HepG2 (cell line): Measurements from ENCODE around the gene NOP56. TPM values are rescaled to one million over a fixed set of nuclear protein-coding genes. Genes with fewer than 3 reads are reported as not detected.

ENCODE experiments used
- ATF1 ChIP-seq: IDR thresholded peaks from 2 replicates; pipeline ENCODE4 v1.6.1; 2016; ENCODE audit warnings: mild to moderate bottlenecking, control low read depth
- CCAR2 ChIP-seq: fragments of 200-400 bp; formaldehyde crosslinking; optimal IDR thresholded peaks from 2 replicates; pipeline ENCODE3; 2018; ENCODE audit warnings: low read depth, mild to moderate bottlenecking, low read length, moderate library complexity
- DPF2 ChIP-seq: sonication (generic); formaldehyde crosslinking; IDR thresholded peaks from 2 replicates; pipeline ENCODE4 v1.4.0; 2020; ENCODE audit warnings: mild to moderate bottlenecking, low read depth, missing genetic modification reagents, borderline replicate concordance
- FIP1L1 ChIP-seq: fragments of 200-400 bp; formaldehyde crosslinking; IDR thresholded peaks from 2 replicates; pipeline ENCODE4 v1.6.1; 2018; ENCODE audit warnings: low read depth, mild to moderate bottlenecking, low read length, moderate library complexity, borderline replicate concordance; ENCODE audit not compliant: insufficient read depth
- FOXC1 ChIP-seq: sonication (generic); formaldehyde crosslinking; IDR thresholded peaks from 2 replicates; pipeline ENCODE4 v1.8.0; 2022; ENCODE audit warnings: mild to moderate bottlenecking, missing genetic modification reagents, borderline replicate concordance
- GATA4 ChIP-seq: sonication (generic); IDR thresholded peaks from 2 replicates; pipeline ENCODE4 v1.6.1; 2016; ENCODE audit warnings: antibody characterized with exemption, low read depth, borderline replicate concordance
- GATAD2A ChIP-seq: IDR thresholded peaks from 2 replicates; pipeline ENCODE4 v1.6.1; 2016
- HES4 ChIP-seq: sonication (generic); formaldehyde crosslinking; IDR thresholded peaks from 2 replicates; pipeline ENCODE4 v1.9.0; 2021; ENCODE audit warnings: mild to moderate bottlenecking, missing genetic modification reagents, borderline replicate concordance
- NFYB ChIP-seq: sonication (generic); formaldehyde crosslinking; IDR thresholded peaks from 2 replicates; pipeline ENCODE4 v1.4.0; 2020; ENCODE audit warnings: missing genetic modification reagents
- ONECUT2 ChIP-seq: sonication (generic); formaldehyde crosslinking; IDR thresholded peaks from 2 replicates; pipeline ENCODE4 v1.4.0; 2020; ENCODE audit warnings: missing genetic modification reagents
- PRDM4 ChIP-seq: sonication (generic); formaldehyde crosslinking; IDR thresholded peaks from 2 replicates; pipeline ENCODE4 v1.9.0; 2021; ENCODE audit warnings: missing genetic modification reagents, borderline replicate concordance
- TGIF2 ChIP-seq: IDR thresholded peaks from 2 replicates; pipeline ENCODE4 v1.6.1; 2016; ENCODE audit warnings: control low read depth, missing compliant biosample characterization
- ZBTB1 ChIP-seq: sonication (generic); formaldehyde crosslinking; IDR thresholded peaks from 2 replicates; pipeline ENCODE4 v1.4.0; 2020; ENCODE audit warnings: missing genetic modification reagents, borderline replicate concordance
- ZFY ChIP-seq: sonication (generic); formaldehyde crosslinking; IDR thresholded peaks from 2 replicates; pipeline ENCODE4 v1.4.0; 2020; ENCODE audit warnings: missing genetic modification reagents
- ZKSCAN8 ChIP-seq: IDR thresholded peaks from 2 replicates; pipeline ENCODE4 v1.6.1; 2016; ENCODE audit warnings: borderline replicate concordance, missing genetic modification reagents, missing compliant biosample characterization
- ZNF33A ChIP-seq: sonication (generic); formaldehyde crosslinking; IDR thresholded peaks from 2 replicates; pipeline ENCODE4 v1.5.1; 2020; ENCODE audit warnings: missing genetic modification reagents, mild to moderate bottlenecking, moderate library complexity, borderline replicate concordance
- ZNF451 ChIP-seq: sonication (generic); formaldehyde crosslinking; IDR thresholded peaks from 2 replicates; pipeline ENCODE4 v1.5.0; 2020; ENCODE audit warnings: mild to moderate bottlenecking, missing genetic modification reagents
- ZNF546 ChIP-seq: sonication (generic); formaldehyde crosslinking; conservative IDR thresholded peaks from 2 replicates; pipeline ENCODE4 v1.8.1; 2023; ENCODE audit warnings: mild to moderate bottlenecking, missing genetic modification reagents
- ZNF616 ChIP-seq: sonication (generic); formaldehyde crosslinking; IDR thresholded peaks from 2 replicates; pipeline ENCODE4 v1.5.0; 2020; ENCODE audit warnings: low read depth, mild to moderate bottlenecking, missing genetic modification reagents
- ZNF781 ChIP-seq: sonication (generic); formaldehyde crosslinking; IDR thresholded peaks from 2 replicates; pipeline ENCODE4 v1.5.1; 2020; ENCODE audit warnings: borderline replicate concordance, mild to moderate bottlenecking, missing genetic modification reagents; ENCODE audit errors: not compliant biosample characterization
- ZNF879 ChIP-seq: sonication (generic); formaldehyde crosslinking; IDR thresholded peaks from 2 replicates; pipeline ENCODE4 v1.8.1; 2023; ENCODE audit warnings: missing genetic modification reagents
- polyA plus RNA-seq, 8 experiments: library from polyadenylated mRNA; depleted of rRNA in 3 of 8; stranded (reverse) in 7 of 8; unstranded in 1 of 8; fragments of >200 nt; fragmentation: Illumina TruSeq in 4 of 8; extraction: Trizol in 4 of 8; gene quantifications; 2 replicates each; pipeline versions ENCODE4 v1.2.1 to v1.2.3, GENCODE V29; 2011 to 2016; ENCODE audit warnings: low read depth in 4 of 8, missing spikeins in 1 of 8, mixed read lengths in 1 of 8; ENCODE audit not compliant: insufficient read depth in 1 of 8
- total RNA-seq, 5 experiments: library from RNA; depleted of rRNA; stranded (reverse); fragments of >200 nt; fragmentation: Illumina TruSeq; extraction: Trizol; gene quantifications; 2 replicates each; pipeline ENCODE4 v1.2.3, GENCODE V29; 2016; ENCODE audit warnings: low read depth in 1 of 5
- TF ChIP-seq, protein P1 (sequence below): IDR thresholded peaks from 2 replicates; pipeline ENCODE4 v1.6.1; 2012; ENCODE audit warnings: inconsistent platforms
- TF ChIP-seq, protein P2 (sequence below): IDR thresholded peaks from 2 replicates; pipeline ENCODE4 v1.6.1; 2016; ENCODE audit warnings: mild to moderate bottlenecking
- TF ChIP-seq, protein P3 (sequence below): sonication (generic); formaldehyde crosslinking; IDR thresholded peaks from 2 replicates; pipeline ENCODE4 v1.4.0; 2020; ENCODE audit warnings: missing genetic modification reagents

Gene NOP56
- total and polyA plus RNA-seq, 2 of the 13 experiments (the other 11 are each of a cell fraction or from before 2014, with no cell fraction given) = 369 to 1,116 TPM

GRCh38 chr20:2655331-2656116 lies 3.1 kb downstream of the NOP56 start (continued):
- TF ChIP-seq NFYB (no peak), ZNF546 (CRISPR knock-in tag) (no peak), TGIF2 (CRISPR knock-in tag) (no peak), PRDM4 (CRISPR knock-in tag) (no peak), ZNF451 (0 out of 2 replicates have a peak, but pooled peaks have one; percentile 23), FOXC1 (CRISPR knock-in tag) (no peak; the same call in 1 of the 2 replicates), ZNF781 (no peak), GATAD2A (CRISPR knock-in tag) (no peak), HES4 (peak; percentile 25; the same call in 1 of the 2 replicates), DPF2 (no peak), ZFY (peak; percentile 11; the same call in 1 of the 2 replicates), ONECUT2 (CRISPR knock-in tag) (no peak), ATF1 (CRISPR knock-in tag) (no peak), ZBTB1 (no peak), ZNF616 (CRISPR knock-in tag) (no peak), FIP1L1 (no peak), ZNF879 (CRISPR knock-in tag) (no peak), CCAR2 (no peak), GATA4 (no peak), ZNF33A (CRISPR knock-in tag) (no peak), ZKSCAN8 (CRISPR knock-in tag) (no peak)
- TF ChIP-seq, protein P1, sequence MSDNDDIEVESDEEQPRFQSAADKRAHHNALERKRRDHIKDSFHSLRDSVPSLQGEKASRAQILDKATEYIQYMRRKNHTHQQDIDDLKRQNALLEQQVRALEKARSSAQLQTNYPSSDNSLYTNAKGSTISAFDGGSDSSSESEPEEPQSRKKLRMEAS = no peak
- TF ChIP-seq, protein P2, sequence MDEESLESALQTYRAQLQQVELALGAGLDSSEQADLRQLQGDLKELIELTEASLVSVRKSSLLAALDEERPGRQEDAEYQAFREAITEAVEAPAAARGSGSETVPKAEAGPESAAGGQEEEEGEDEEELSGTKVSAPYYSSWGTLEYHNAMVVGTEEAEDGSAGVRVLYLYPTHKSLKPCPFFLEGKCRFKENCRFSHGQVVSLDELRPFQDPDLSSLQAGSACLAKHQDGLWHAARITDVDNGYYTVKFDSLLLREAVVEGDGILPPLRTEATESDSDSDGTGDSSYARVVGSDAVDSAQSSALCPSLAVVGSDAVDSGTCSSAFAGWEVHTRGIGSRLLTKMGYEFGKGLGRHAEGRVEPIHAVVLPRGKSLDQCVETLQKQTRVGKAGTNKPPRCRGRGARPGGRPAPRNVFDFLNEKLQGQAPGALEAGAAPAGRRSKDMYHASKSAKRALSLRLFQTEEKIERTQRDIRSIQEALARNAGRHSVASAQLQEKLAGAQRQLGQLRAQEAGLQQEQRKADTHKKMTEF (CRISPR knock-in tag) = no peak
- TF ChIP-seq, protein P3, sequence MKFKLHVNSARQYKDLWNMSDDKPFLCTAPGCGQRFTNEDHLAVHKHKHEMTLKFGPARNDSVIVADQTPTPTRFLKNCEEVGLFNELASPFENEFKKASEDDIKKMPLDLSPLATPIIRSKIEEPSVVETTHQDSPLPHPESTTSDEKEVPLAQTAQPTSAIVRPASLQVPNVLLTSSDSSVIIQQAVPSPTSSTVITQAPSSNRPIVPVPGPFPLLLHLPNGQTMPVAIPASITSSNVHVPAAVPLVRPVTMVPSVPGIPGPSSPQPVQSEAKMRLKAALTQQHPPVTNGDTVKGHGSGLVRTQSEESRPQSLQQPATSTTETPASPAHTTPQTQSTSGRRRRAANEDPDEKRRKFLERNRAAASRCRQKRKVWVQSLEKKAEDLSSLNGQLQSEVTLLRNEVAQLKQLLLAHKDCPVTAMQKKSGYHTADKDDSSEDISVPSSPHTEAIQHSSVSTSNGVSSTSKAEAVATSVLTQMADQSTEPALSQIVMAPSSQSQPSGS (CRISPR knock-in tag) = no peak
